ENCODE measurements around the gene PPP1R26.
"Not testable (repeated sequence)": the region's sequence is repeated elsewhere in the genome, so short reads cannot be mapped to it uniquely, and the experiment has no call there.

Gene PPP1R26

GRCh38 chr9:135531096-135531495 lies 51.5 kb downstream of the PPP1R26 start:
- in situ Hi-C loops (cut with MboI; ENCODE audit: low pct_unique_long_range_greater_than_20kb, low sequenced_read_pairs): no loop called here
- DNase-seq: no peak

- no peak for DNase-seq
These were observed 53.5 kb downstream of the PPP1R26 start for GRCh38 chr9:135533113-135533512.

GRCh38 chr9:135533674-135534073 lies 54.1 kb downstream of the PPP1R26 start:
- no peak for DNase-seq
- in situ Hi-C loops (cut with MboI; ENCODE audit: low pct_unique_long_range_greater_than_20kb, low sequenced_read_pairs): no loop called here

More at GRCh38 chr9:135533113-135533512, 53.5 kb downstream of the PPP1R26 start:
- in situ Hi-C loops (cut with MboI; ENCODE audit: low pct_unique_long_range_greater_than_20kb, low sequenced_read_pairs): no loop called here

GRCh38 chr9:135534192-135534711 lies 54.7 kb downstream of the PPP1R26 start:
- DNase-seq; in situ Hi-C loops (cut with MboI; ENCODE audit: low pct_unique_long_range_greater_than_20kb, low sequenced_read_pairs): not testable (repeated sequence)

DNA sequence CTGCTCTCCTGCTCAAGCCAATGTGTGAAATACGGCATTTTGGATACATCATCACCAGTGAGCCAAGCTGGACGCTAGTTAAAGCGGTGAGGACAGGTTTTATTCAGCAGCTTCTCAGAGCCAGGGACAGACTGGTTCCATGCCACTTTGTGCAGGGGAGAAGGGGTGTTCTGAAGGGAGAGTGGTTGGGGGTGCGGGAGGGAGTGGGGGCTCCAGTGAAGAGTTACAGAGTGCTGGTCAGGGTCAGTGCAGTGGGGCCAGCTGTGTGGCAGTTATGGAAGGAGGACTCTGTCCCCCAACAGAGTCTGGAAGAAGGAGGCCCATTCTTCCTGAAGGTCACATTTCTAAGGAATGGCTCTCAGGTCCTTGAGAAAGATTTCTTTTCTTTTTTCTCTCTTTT lies 55.2 kb downstream of the PPP1R26 start:
- DNase-seq; in situ Hi-C loops (cut with MboI; ENCODE audit: low pct_unique_long_range_greater_than_20kb, low sequenced_read_pairs): not testable (repeated sequence)

GRCh38 chr9:135535631-135536030 lies 56.0 kb downstream of the PPP1R26 start:
- DNase-seq; in situ Hi-C loops (cut with MboI; ENCODE audit: low pct_unique_long_range_greater_than_20kb, low sequenced_read_pairs): not testable (repeated sequence)

GRCh38 chr9:135536216-135536615 lies 56.6 kb downstream of the PPP1R26 start:
- no peak for DNase-seq
- in situ Hi-C loops (cut with MboI; ENCODE audit: low pct_unique_long_range_greater_than_20kb, low sequenced_read_pairs): no loop called here

Measured in KBM-7 (cell line).